ENCODE measurements around the gene GNL2. TPM values are rescaled to one million over a fixed set of nuclear protein-coding genes. Genes with fewer than 3 reads are reported as not detected.
A peak's percentile ranks its signal among the peaks of the same experiment; 100 is the strongest.

The GNL2 gene
- total RNA-seq, result 10 to 100 TPM; 29.9 to 35.1 TPM
- long read RNA-seq, transcript GNL2-201 (16 exons, 2,334 nt), result major isoform, 25 of 36 reads
- long read RNA-seq, partial matches to known transcripts, result 9 of 36 reads
- long read RNA-seq, other reads (novel, unspliced or antisense), result 2 of 36 reads

GRCh38 chr1:37595440-37596181 lies at the start of gene GNL2:
TSS of gene GNL2 (minus strand) at chr1:37595937. CDS start at chr1:37595822, 115 bp downstream.
- DNase-seq, result peak; percentile 96 to 99
- intact Hi-C loops (cut with DNase I, micrococcal nuclease), result loop anchor here in 1 of 2 donors (5.0 kb wide), 1 partner anchor 87 kb away; no protein-coding TSS in a partner anchor
- peak; percentile 100 for ATAC-seq

GRCh38 chr1:37641059-37641458 lies 45.3 kb upstream of the GNL2 start:
- ATAC-seq (no peak), DNase-seq (no peak)
- intact Hi-C loops (cut with DNase I, micrococcal nuclease), result no loop called here

- ATAC-seq (no peak), DNase-seq (no peak)
- intact Hi-C loops (cut with DNase I, micrococcal nuclease), result no loop called here
These were observed 40.7 kb upstream of the GNL2 start for GRCh38 chr1:37636435-37636834.

- DNase-seq, result no peak
- ATAC-seq, result no peak
- intact Hi-C loops (cut with DNase I, micrococcal nuclease), result no loop called here
These were observed 39.5 kb upstream of the GNL2 start for GRCh38 chr1:37634992-37635902.

- intact Hi-C loops (cut with DNase I, micrococcal nuclease), result no loop called here
- ATAC-seq, result peak; percentile 49
- DNase-seq, result peak in 1 of 2 donors; percentile 11
These were observed 38.7 kb upstream of the GNL2 start, which contains the start of gene RSPO1 for GRCh38 chr1:37634244-37634991. TSS of gene RSPO1 (minus strand) at chr1:37634892. CDS start at chr1:37629661, 5,231 bp downstream.

- ATAC-seq, result no peak
- no peak for DNase-seq
- intact Hi-C loops (cut with DNase I, micrococcal nuclease), result no loop called here
These were observed 38.2 kb upstream of the GNL2 start for GRCh38 chr1:37633938-37634243.

- ATAC-seq (no peak), DNase-seq (no peak)
- intact Hi-C loops (cut with DNase I, micrococcal nuclease), result no loop called here
These were observed 37.6 kb upstream of the GNL2 start for GRCh38 chr1:37633040-37633937.

- DNase-seq (no peak), ATAC-seq (no peak)
- intact Hi-C loops (cut with DNase I, micrococcal nuclease), result no loop called here
These were observed 35.3 kb upstream of the GNL2 start for GRCh38 chr1:37631036-37631435.

- no peak for ATAC-seq
- intact Hi-C loops (cut with DNase I, micrococcal nuclease), result no loop called here
- no peak for DNase-seq
These were observed 34.8 kb upstream of the GNL2 start for GRCh38 chr1:37630426-37631028.

- ATAC-seq, result no peak
- intact Hi-C loops (cut with DNase I, micrococcal nuclease), result no loop called here
These were observed 34.1 kb upstream of the GNL2 start for GRCh38 chr1:37629726-37630425.

GRCh38 chr1:37629008-37629407 lies 33.3 kb upstream of the GNL2 start:
- no peak for ATAC-seq
- intact Hi-C loops (cut with DNase I, micrococcal nuclease), result no loop called here
- DNase-seq, result no peak

More at GRCh38 chr1:37629726-37630425, 34.1 kb upstream of the GNL2 start:
- DNase-seq, result no peak

GRCh38 chr1:37628026-37628556 lies 32.4 kb upstream of the GNL2 start:
- ATAC-seq (no peak), DNase-seq (no peak)
- intact Hi-C loops (cut with DNase I, micrococcal nuclease), result no loop called here

- intact Hi-C loops (cut with DNase I, micrococcal nuclease), result no loop called here
- DNase-seq (no peak), ATAC-seq (no peak)
These were observed 26.4 kb upstream of the GNL2 start for GRCh38 chr1:37622131-37622530.

- DNase-seq, result no peak
These were observed 25.7 kb upstream of the GNL2 start for GRCh38 chr1:37621326-37621870.

GRCh38 chr1:37620707-37621106 lies 25.0 kb upstream of the GNL2 start:
- ATAC-seq (no peak), DNase-seq (no peak)
- intact Hi-C loops (cut with DNase I, micrococcal nuclease), result no loop called here

More at GRCh38 chr1:37621326-37621870, 25.7 kb upstream of the GNL2 start:
- ATAC-seq, result no peak
- intact Hi-C loops (cut with DNase I, micrococcal nuclease), result no loop called here

GRCh38 chr1:37616330-37616729 lies 20.6 kb upstream of the GNL2 start:
- intact Hi-C loops (cut with DNase I, micrococcal nuclease), result no loop called here
- DNase-seq, result no peak
- ATAC-seq, result no peak

GRCh38 chr1:37614105-37614504 lies 18.4 kb upstream of the GNL2 start:
- ATAC-seq, result no peak

More at GRCh38 chr1:37614105-37614504, 18.4 kb upstream of the GNL2 start:
- intact Hi-C loops (cut with DNase I, micrococcal nuclease), result no loop called here
- DNase-seq, result no peak

All from left colon (tissue), 2 donors.